Upper lobe of right lung (tissue), 1 donor: ENCODE measurements around the gene NUBP2. TPM values are rescaled to one million over a fixed set of nuclear protein-coding genes. Genes with fewer than 3 reads are reported as not detected.

Experiments used
- ATAC-seq: fragments of 200-7000 bp; cut with Tn5 transposase; one replicate; pipeline ENCODE4 v1.9.1; 2020; ENCODE audit warnings: mild to moderate bottlenecking, moderate library complexity
- DNase-seq: peaks from one replicate; pipeline ENCODE4 v3.0.0-alpha.2; 2020
- H3K27ac ChIP-seq: fragments of 200-600 bp; one replicate; pipeline ENCODE4 v1.8.0; 2022
- H3K27me3 ChIP-seq: fragments of 200-600 bp; one replicate; pipeline ENCODE4 v1.8.0; 2022; ENCODE audit warnings: mild to moderate bottlenecking
- H3K36me3 ChIP-seq: fragments of 200-600 bp; one replicate; pipeline ENCODE4 v1.8.0; 2022
- H3K4me1 ChIP-seq: fragments of 200-600 bp; one replicate; pipeline ENCODE4 v1.8.0; 2022
- H3K4me3 ChIP-seq: fragments of 200-600 bp; one replicate; pipeline ENCODE4 v1.8.0; 2022; ENCODE audit warnings: mild to moderate bottlenecking
- H3K9me3 ChIP-seq: fragments of 200-600 bp; one replicate; pipeline ENCODE4 v1.8.0; 2022
- intact Hi-C: fragments of 100-400 bp; cut with DNase I; formaldehyde crosslinking; loops from one replicate; pipeline ENCODE4 v1.11.0; 2022
- total RNA-seq: library from RNA; stranded (reverse); fragmentation: NEBNext Ultra II Directional; extraction: Animal tissue kit (Norgen Biotek cat#: 25700); gene quantifications from one replicate; pipeline ENCODE4 v1.2.1, GENCODE V29; 2021
- TF ChIP-seq, protein P1 (sequence below): fragments of 200-600 bp; IDR thresholded peaks from one replicate; pipeline ENCODE4 v1.8.0; 2022; ENCODE audit warnings: antibody characterized with exemption
- donor health status: DM: no; HTN: yes; CAD: no; lungs with severe emphysema.

NUBP2 gene
- total RNA-seq, 1 donor from 2014 or later: 38.9 TPM

DNA sequence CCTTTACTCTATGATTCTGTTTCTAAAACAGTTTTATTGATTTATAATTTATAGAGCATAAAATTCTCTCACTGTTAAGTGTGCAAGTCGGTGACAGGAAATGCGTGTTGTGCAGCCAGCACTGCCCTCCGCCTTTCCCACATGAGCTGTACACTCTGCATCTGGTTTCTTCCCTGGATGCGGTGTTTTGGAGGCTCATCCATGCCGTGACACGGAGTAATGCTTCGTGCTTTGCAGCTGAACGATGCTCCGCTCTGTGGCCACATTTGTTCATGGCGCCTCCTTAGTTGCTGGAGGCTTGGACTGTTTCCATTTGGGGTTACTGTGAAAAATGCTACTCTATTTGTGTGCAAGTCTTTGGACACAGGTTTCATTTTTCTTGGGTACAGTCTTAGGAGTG, 17.9 kb downstream of the NUBP2 start:
- intact Hi-C loops: no loop called here
- TF ChIP-seq, protein P1, sequence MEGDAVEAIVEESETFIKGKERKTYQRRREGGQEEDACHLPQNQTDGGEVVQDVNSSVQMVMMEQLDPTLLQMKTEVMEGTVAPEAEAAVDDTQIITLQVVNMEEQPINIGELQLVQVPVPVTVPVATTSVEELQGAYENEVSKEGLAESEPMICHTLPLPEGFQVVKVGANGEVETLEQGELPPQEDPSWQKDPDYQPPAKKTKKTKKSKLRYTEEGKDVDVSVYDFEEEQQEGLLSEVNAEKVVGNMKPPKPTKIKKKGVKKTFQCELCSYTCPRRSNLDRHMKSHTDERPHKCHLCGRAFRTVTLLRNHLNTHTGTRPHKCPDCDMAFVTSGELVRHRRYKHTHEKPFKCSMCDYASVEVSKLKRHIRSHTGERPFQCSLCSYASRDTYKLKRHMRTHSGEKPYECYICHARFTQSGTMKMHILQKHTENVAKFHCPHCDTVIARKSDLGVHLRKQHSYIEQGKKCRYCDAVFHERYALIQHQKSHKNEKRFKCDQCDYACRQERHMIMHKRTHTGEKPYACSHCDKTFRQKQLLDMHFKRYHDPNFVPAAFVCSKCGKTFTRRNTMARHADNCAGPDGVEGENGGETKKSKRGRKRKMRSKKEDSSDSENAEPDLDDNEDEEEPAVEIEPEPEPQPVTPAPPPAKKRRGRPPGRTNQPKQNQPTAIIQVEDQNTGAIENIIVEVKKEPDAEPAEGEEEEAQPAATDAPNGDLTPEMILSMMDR: no peak
- DNase-seq: no peak

DNA sequence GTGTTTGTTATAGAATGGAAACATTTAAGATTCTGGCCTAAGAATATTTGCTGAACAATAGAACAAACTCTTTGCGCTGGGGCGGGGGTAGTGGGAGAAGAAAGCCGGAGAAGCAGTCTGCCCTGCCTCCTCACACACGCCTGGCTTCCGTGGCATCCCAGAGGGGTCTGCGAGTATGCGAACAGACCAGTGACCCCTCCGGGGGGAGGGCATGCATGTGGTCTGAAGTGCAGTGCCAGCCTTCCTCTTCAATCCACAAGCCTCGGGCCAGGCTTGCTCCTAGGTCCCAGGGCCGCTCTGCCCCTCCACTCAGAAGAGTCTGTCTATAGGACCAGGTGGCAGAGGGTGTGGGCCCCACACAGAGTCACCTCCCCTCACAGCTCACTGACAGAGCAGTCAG, 24.9 kb downstream of the NUBP2 start:
- peaks cover 36% of the 10 kb centered on the region for H3K36me3 ChIP-seq
- no peaks in the 10 kb centered on the region for H3K9me3 ChIP-seq
- DNase-seq (no peak), ATAC-seq (no peak)
- TF ChIP-seq, protein P1: no peak
- peaks cover 5% of the 10 kb centered on the region for H3K4me1 ChIP-seq
- no peaks in the 10 kb centered on the region for H3K27me3 ChIP-seq
- H3K4me3 ChIP-seq: no peak overlapping the region
- H3K27ac ChIP-seq: no peak overlapping the region
- intact Hi-C loops: no loop called here

More for the DNA sequence above, 17.9 kb downstream of the NUBP2 start:
- H3K36me3 ChIP-seq: no peaks in the 10 kb centered on the region
- no peak for ATAC-seq
- no peak overlapping the region for H3K4me3 ChIP-seq
- H3K27me3 ChIP-seq: no peaks in the 10 kb centered on the region
- H3K9me3 ChIP-seq: no peaks in the 10 kb centered on the region
- H3K4me1 ChIP-seq: no peaks in the 10 kb centered on the region
- no peak overlapping the region for H3K27ac ChIP-seq

DNA sequence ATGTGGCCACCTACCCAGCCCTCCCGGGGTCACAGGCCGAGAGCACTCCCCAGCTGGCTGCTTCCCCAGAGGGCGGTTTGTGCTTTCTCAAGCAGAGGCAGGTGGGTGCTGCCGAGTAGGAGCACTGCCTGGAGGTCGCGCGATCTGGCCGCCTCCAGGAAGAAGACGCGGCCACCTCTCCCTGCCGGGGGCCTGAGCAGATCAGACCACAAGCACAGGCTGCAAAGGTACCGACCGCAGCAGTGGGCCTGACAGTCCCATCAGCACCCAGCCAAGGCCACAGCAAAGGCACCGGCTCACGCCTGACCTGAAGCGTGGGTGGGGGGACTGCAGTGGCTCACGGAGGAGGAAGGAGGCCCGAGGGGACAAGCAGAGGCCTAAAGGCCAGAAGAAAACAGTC, 25.9 kb downstream of the NUBP2 start:
- TF ChIP-seq, protein P1: no peak
- no peak for DNase-seq
- intact Hi-C loops: no loop called here
- Histone ChIP-seq H3K9me3 (no peaks in the 10 kb centered on the region), H3K4me3 (no peak overlapping the region), H3K27me3 (no peaks in the 10 kb centered on the region), H3K27ac (no peak overlapping the region), H3K36me3 (peaks cover 36% of the 10 kb centered on the region), H3K4me1 (peaks cover 12% of the 10 kb centered on the region)
- ATAC-seq: no peak

DNA sequence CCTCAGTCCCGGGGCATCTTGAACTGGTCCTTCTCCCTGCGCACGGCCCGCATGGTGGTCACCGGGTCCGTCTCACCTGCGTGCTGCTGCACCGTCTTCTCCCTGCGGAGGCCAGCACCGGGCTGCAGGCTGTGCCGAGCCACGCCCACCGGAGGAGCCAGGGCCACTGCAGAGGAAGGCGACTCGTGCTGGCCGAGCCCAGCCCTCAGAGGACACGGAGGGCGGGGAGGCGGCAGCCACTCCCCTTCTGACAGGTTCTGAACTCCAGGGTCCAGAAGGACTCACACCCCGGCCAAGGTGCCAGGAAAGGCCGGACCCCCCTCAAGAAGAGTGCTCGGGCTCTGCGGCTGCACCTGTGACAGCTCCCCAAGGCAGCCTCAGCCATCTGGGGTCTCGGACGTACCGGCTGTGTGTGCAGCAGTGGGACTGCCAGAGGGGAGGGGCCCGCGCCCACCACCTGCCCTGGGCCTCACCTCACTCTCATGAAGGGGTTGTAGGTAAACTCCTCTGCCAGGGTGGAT, 26.6 kb downstream of the NUBP2 start:
- TF ChIP-seq, protein P1: no peak
- intact Hi-C loops: no loop called here
- no peaks in the 10 kb centered on the region for H3K27me3 ChIP-seq
- ATAC-seq (no peak), DNase-seq (no peak)
- peaks cover 12% of the 10 kb centered on the region for H3K4me1 ChIP-seq
- H3K9me3 ChIP-seq: no peaks in the 10 kb centered on the region
- H3K36me3 ChIP-seq: peaks cover 40% of the 10 kb centered on the region
- no peak overlapping the region for H3K4me3 ChIP-seq
- H3K27ac ChIP-seq: no peak overlapping the region

DNA sequence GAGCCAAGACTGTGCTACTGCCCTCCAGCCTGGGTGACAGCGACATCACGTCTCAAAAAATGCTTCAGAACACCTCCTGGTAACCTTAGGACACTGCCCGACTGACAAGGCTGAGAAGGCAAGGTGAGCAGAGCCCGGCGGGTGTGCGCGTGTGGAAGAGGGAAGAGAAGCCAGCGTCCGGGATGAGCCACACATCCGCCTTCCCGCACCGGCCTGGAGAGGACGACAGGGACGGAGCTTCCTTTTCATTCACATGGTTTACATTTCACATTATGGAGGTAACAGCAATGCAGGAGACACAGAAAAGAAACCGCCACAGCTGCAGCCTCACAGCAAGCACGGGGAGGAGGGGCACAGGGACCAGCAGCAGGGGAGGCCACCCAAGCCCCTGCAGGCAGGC, 27.3 kb downstream of the NUBP2 start:
- no peak for DNase-seq
- Histone ChIP-seq H3K36me3 (peaks cover 41% of the 10 kb centered on the region), H3K27ac (no peak overlapping the region), H3K4me3 (no peak overlapping the region), H3K9me3 (no peaks in the 10 kb centered on the region), H3K4me1 (peaks cover 12% of the 10 kb centered on the region), H3K27me3 (no peaks in the 10 kb centered on the region)
- no peak for ATAC-seq
- intact Hi-C loops: no loop called here
- TF ChIP-seq, protein P1: no peak

DNA sequence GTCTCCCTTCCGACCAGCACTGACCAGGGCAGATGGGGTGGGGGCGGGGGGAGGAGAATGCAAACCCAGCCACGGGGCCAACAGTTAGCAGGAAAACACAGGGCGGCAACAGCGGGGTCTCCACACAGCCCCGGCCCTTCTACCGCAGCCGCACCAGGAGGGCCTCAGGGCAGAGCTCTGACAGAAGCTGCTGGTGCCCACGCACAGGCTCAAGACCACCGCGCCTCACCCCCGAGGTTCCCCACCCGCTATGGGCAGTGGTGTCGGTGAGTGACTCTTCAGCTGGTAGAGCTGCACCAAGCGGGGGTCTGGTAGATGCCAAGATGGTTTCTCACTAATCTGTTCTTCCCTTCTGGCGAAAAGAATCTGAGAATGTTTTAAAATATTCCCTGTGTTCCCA, 27.8 kb downstream of the NUBP2 start:
- DNase-seq: no peak
- peaks cover 12% of the 10 kb centered on the region for H3K4me1 ChIP-seq
- no peaks in the 10 kb centered on the region for H3K27me3 ChIP-seq
- TF ChIP-seq, protein P1: no peak
- no peaks in the 10 kb centered on the region for H3K9me3 ChIP-seq
- no peak overlapping the region for H3K27ac ChIP-seq
- peaks cover 45% of the 10 kb centered on the region for H3K36me3 ChIP-seq
- no peak for ATAC-seq
- intact Hi-C loops: no loop called here
- H3K4me3 ChIP-seq: no peak overlapping the region
